ENCODE measurements around the gene PLEKHO2.

GRCh38 chr15:64864068-64864467 lies 22.4 kb downstream of the PLEKHO2 start:
- TF ChIP-seq POLR2A (IDR thresholded peaks at IDR 0.05): no peak
- TF ChIP-seq CTCF (IDR thresholded peaks at IDR 0.05): no peak
- TF ChIP-seq POLR2AphosphoS5 (IDR thresholded peaks at IDR 0.05): no peak
